ENCODE measurements around the gene USP24. TPM values are rescaled to one million over a fixed set of nuclear protein-coding genes. Genes with fewer than 3 reads are reported as not detected.

Gene USP24
- total RNA-seq, 2 donors from 2014 or later, result 29.0 to 36.2 TPM

GRCh38 chr1:55164906-55165305 lies 50.3 kb downstream of the USP24 start:
- Histone ChIP-seq H3K4me3 (no peak overlapping the region), H3K27me3 (no peaks in the 10 kb centered on the region), H3K27ac (no peak overlapping the region), H3K36me3 (peaks cover 41% of the 10 kb centered on the region), H3K9me3 (no peaks in the 10 kb centered on the region), H3K4me1 (no peaks in the 10 kb centered on the region)
- no peak for TF ChIP-seq CTCF (IDR thresholded peaks at IDR 0.05)
- no peak for DNase-seq (ENCODE audit: low spot score)

- TF ChIP-seq CTCF (IDR thresholded peaks at IDR 0.05), result no peak
- peaks cover 57% of the 10 kb centered on the region for H3K36me3 ChIP-seq
- DNase-seq (ENCODE audit: low spot score), result no peak
Observed at GRCh38 chr1:55159571-55159970, 55.6 kb downstream of the USP24 start.

GRCh38 chr1:55156608-55157007 lies 58.6 kb downstream of the USP24 start:
- Histone ChIP-seq H3K36me3 (peaks cover 59% of the 10 kb centered on the region), H3K27ac (no peak overlapping the region), H3K4me3 (no peak overlapping the region), H3K27me3 (no peaks in the 10 kb centered on the region), H3K4me1 (no peaks in the 10 kb centered on the region), H3K9me3 (no peaks in the 10 kb centered on the region)
- TF ChIP-seq CTCF (IDR thresholded peaks at IDR 0.05), result no peak
- no peak for DNase-seq (ENCODE audit: low spot score)

More at GRCh38 chr1:55159571-55159970, 55.6 kb downstream of the USP24 start:
- no peaks in the 10 kb centered on the region for H3K9me3 ChIP-seq
- no peak overlapping the region for H3K4me3 ChIP-seq
- no peaks in the 10 kb centered on the region for H3K4me1 ChIP-seq
- H3K27ac ChIP-seq, result no peak overlapping the region
- H3K27me3 ChIP-seq, result no peaks in the 10 kb centered on the region

GRCh38 chr1:55156093-55156492 lies 59.1 kb downstream of the USP24 start:
- TF ChIP-seq CTCF (IDR thresholded peaks at IDR 0.05), result no peak
- no peaks in the 10 kb centered on the region for H3K4me1 ChIP-seq
- no peaks in the 10 kb centered on the region for H3K9me3 ChIP-seq
- H3K4me3 ChIP-seq, result no peak overlapping the region
- H3K36me3 ChIP-seq, result peaks cover 54% of the 10 kb centered on the region
- H3K27ac ChIP-seq, result no peak overlapping the region
- no peak for DNase-seq (ENCODE audit: low spot score)
- H3K27me3 ChIP-seq, result no peaks in the 10 kb centered on the region

- DNase-seq (ENCODE audit: low spot score), result no peak
- Histone ChIP-seq H3K9me3 (no peaks in the 10 kb centered on the region), H3K36me3 (peaks cover 48% of the 10 kb centered on the region), H3K4me1 (no peaks in the 10 kb centered on the region), H3K27me3 (no peaks in the 10 kb centered on the region), H3K4me3 (no peak overlapping the region), H3K27ac (no peak overlapping the region)
- no peak for TF ChIP-seq CTCF (IDR thresholded peaks at IDR 0.05)
Observed at GRCh38 chr1:55155522-55155921, 59.6 kb downstream of the USP24 start.

GRCh38 chr1:55154616-55155015 lies 60.5 kb downstream of the USP24 start:
- Histone ChIP-seq H3K27me3 (no peaks in the 10 kb centered on the region), H3K9me3 (no peaks in the 10 kb centered on the region), H3K4me3 (no peak overlapping the region), H3K36me3 (peaks cover 41% of the 10 kb centered on the region), H3K4me1 (no peaks in the 10 kb centered on the region), H3K27ac (no peak overlapping the region)
- no peak for DNase-seq (ENCODE audit: low spot score)
- TF ChIP-seq CTCF (IDR thresholded peaks at IDR 0.05), result no peak

Data from right atrium auricular region (tissue), 2 donors.